Neural cell (in vitro differentiated cells): ENCODE results near the gene GALNT13. TPM values are rescaled to one million over a fixed set of nuclear protein-coding genes. Genes with fewer than 3 reads are reported as not detected.

Source experiments
- H2AFZ ChIP-seq: fragments of 200-600, 300-800 bp; sonication (generic), shearing (Covaris generic); 2 replicates; pipeline ENCODE4 v1.6.0; 2014; ENCODE audit warnings: low read depth, mild to moderate bottlenecking, antibody characterized with exemption, low read length, moderate library complexity
- H3F3A ChIP-seq: fragments of 200-600 bp; shearing (Covaris generic); 2 replicates; pipeline ENCODE4 v1.6.1; 2016; ENCODE audit warnings: mild to moderate bottlenecking, moderate library complexity, mixed read lengths, antibody characterized with exemption, low read length; ENCODE audit not compliant: insufficient read depth, poor library complexity, severe bottlenecking
- H3K27ac ChIP-seq: fragments of 200-600, 300-800 bp; sonication (generic), shearing (Covaris generic); 2 replicates; pipeline ENCODE4 v1.5.1; 2014; ENCODE audit warnings: mild to moderate bottlenecking, low read length, moderate library complexity
- H3K27me3 ChIP-seq: fragments of 300-800, 200-600 bp; sonication (generic), shearing (Covaris generic); 2 replicates; pipeline ENCODE4 v1.6.0; 2014; ENCODE audit warnings: mild to moderate bottlenecking, low read depth, low read length, moderate library complexity; ENCODE audit not compliant: insufficient read depth
- H3K36me3 ChIP-seq: fragments of 300-800, 200-600 bp; sonication (generic), shearing (Covaris generic); 2 replicates; pipeline ENCODE4 v1.5.1; 2014; ENCODE audit warnings: mild to moderate bottlenecking, antibody characterized with exemption, low read length, moderate library complexity; ENCODE audit not compliant: insufficient read depth
- H3K4me2 ChIP-seq: fragments of 300-800, 200-600 bp; sonication (generic), shearing (Covaris generic); 2 replicates; pipeline ENCODE4 v1.6.0; 2014; ENCODE audit warnings: mild to moderate bottlenecking, low read length
- H3K4me3 ChIP-seq: fragments of 300-800, 200-600 bp; sonication (generic), shearing (Covaris generic); 2 replicates; pipeline ENCODE4 v1.5.1; 2014; ENCODE audit warnings: mild to moderate bottlenecking, low read length, moderate library complexity
- H3K79me2 ChIP-seq: fragments of 200-600 bp; shearing (Covaris generic); replicated peaks from 2 replicates; pipeline ENCODE4 v1.6.0; 2014; ENCODE audit warnings: mild to moderate bottlenecking, low read length, moderate library complexity; ENCODE audit not compliant: insufficient read depth
- H3K9ac ChIP-seq: fragments of 300-800, 200-600 bp; sonication (generic), shearing (Covaris generic); 2 replicates; pipeline ENCODE4 v1.6.1; 2016; ENCODE audit warnings: mild to moderate bottlenecking, low read length, mixed read lengths
- H3K9me2 ChIP-seq: fragments of 200-600 bp; shearing (Covaris generic); 2 replicates; pipeline ENCODE4 v1.6.1; 2016; ENCODE audit warnings: mild to moderate bottlenecking, low read length, mixed read lengths; ENCODE audit not compliant: insufficient read depth
- H3K9me3 ChIP-seq: fragments of 200-600, 300-800 bp; sonication (generic), shearing (Covaris generic); 2 replicates; pipeline ENCODE4 v1.6.1; 2016; ENCODE audit warnings: mild to moderate bottlenecking, mixed run types, low read length, moderate library complexity, mixed read lengths
- H4K20me1 ChIP-seq: fragments of 200-600 bp; shearing (Covaris generic); 2 replicates; pipeline ENCODE4 v1.6.1; 2016; ENCODE audit warnings: mild to moderate bottlenecking, mixed run types; ENCODE audit not compliant: insufficient read depth
- EP300 ChIP-seq: fragments of 450-650 bp; conservative IDR thresholded peaks from 2 replicates; pipeline ENCODE4 v1.6.1; 2014; ENCODE audit warnings: antibody characterized with exemption, mild to moderate bottlenecking, moderate library complexity; ENCODE audit not compliant: poor library complexity, severe bottlenecking
- EZH2 ChIP-seq: fragments of 200-600, 300-800 bp; shearing (Covaris generic), sonication (generic); IDR thresholded peaks from 2 replicates; pipeline ENCODE4 v1.6.1; 2014; ENCODE audit warnings: antibody characterized with exemption, low read length, borderline replicate concordance, mild to moderate bottlenecking; ENCODE audit not compliant: insufficient read depth, poor library complexity, severe bottlenecking
- MXI1 ChIP-seq: fragments of 450-650 bp; conservative IDR thresholded peaks from 2 replicates; pipeline ENCODE4 v1.6.1; 2014; ENCODE audit warnings: antibody characterized with exemption, mild to moderate bottlenecking; ENCODE audit not compliant: poor library complexity, severe bottlenecking
- POLR2AphosphoS5 ChIP-seq: IDR thresholded peaks from 2 replicates; pipeline ENCODE4 v1.6.1; 2012
- RAD21 ChIP-seq: fragments of 450-650 bp; conservative IDR thresholded peaks from 2 replicates; pipeline ENCODE4 v1.6.1; 2014; ENCODE audit warnings: antibody characterized with exemption, mild to moderate bottlenecking, moderate library complexity
- REST ChIP-seq: IDR thresholded peaks from 2 replicates; pipeline ENCODE4 v1.6.1; 2012; ENCODE audit warnings: borderline replicate concordance
- SMC3 ChIP-seq: fragments of 450-650 bp; conservative IDR thresholded peaks from 2 replicates; pipeline ENCODE4 v1.6.1; 2014; ENCODE audit warnings: antibody characterized with exemption, mild to moderate bottlenecking, moderate library complexity; ENCODE audit not compliant: poor library complexity
- TAF1 ChIP-seq: IDR thresholded peaks from 2 replicates; pipeline ENCODE4 v1.6.1; 2012; ENCODE audit warnings: low read depth
- polyA plus RNA-seq: library from polyadenylated mRNA; depleted of rRNA; stranded (reverse); fragments of >200 nt; gene quantifications from 2 replicates; pipeline ENCODE4 v1.2.3, GENCODE V29; 2014
- TF ChIP-seq, protein P1 (sequence below): fragments of 450-650 bp; IDR thresholded peaks from 2 replicates; pipeline ENCODE4 v1.5.1; 2014; ENCODE audit warnings: antibody characterized with exemption, mild to moderate bottlenecking, moderate library complexity; ENCODE audit not compliant: poor library complexity, severe bottlenecking

GALNT13 gene
- polyA plus RNA-seq, 1 donor from 2014 or later, result 12.4 TPM

DNA sequence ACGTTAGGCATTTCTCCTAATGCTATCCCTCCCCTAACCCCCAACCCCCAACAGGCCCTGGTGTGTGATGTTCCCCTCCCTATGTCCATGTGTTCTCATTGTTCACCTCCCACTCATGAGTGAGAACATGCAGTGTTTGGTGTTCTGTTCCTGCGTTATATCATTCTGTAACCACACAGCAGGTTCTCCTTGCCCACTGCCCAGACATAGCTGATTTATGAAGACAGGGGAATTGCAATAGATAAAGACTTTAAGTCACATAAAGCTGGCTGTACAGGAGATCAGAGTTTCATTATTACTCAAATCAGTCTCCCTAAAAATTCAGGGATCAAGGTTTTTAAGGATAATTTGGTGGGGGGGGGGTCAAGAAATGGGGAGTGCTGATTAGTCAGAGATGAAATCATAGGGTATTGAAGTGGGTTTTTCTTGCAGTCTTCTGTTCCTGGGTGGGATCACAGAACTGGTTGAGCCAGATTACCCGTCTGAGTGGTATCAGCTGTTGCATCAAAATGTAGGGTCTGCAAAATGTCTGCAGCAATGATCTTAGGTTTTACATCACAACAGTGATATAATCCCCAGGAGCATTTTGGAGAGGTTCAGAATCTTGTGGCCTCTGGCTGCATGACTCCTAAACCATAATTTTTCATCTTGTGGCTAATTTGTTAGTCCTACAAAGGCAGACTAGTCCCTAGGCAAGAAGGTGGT is 434.7 kb downstream of the GALNT13 start:
- Histone ChIP-seq H3K4me2 (no peak overlapping the region), H4K20me1 (no peaks in the 10 kb centered on the region)
- TF ChIP-seq RAD21, result no peak
- no peak for TF ChIP-seq TAF1
- no peak for TF ChIP-seq REST
- TF ChIP-seq, protein P1, sequence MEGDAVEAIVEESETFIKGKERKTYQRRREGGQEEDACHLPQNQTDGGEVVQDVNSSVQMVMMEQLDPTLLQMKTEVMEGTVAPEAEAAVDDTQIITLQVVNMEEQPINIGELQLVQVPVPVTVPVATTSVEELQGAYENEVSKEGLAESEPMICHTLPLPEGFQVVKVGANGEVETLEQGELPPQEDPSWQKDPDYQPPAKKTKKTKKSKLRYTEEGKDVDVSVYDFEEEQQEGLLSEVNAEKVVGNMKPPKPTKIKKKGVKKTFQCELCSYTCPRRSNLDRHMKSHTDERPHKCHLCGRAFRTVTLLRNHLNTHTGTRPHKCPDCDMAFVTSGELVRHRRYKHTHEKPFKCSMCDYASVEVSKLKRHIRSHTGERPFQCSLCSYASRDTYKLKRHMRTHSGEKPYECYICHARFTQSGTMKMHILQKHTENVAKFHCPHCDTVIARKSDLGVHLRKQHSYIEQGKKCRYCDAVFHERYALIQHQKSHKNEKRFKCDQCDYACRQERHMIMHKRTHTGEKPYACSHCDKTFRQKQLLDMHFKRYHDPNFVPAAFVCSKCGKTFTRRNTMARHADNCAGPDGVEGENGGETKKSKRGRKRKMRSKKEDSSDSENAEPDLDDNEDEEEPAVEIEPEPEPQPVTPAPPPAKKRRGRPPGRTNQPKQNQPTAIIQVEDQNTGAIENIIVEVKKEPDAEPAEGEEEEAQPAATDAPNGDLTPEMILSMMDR, result no peak
- no peak for TF ChIP-seq MXI1
- no peak for TF ChIP-seq SMC3
- no peak for TF ChIP-seq EP300
- TF ChIP-seq EZH2, result no peak
- TF ChIP-seq POLR2AphosphoS5, result no peak

GRCh38 chr2:154307007-154307406 is 435.3 kb downstream of the GALNT13 start:
- TF ChIP-seq POLR2AphosphoS5 (no peak), RAD21 (no peak), MXI1 (no peak), EP300 (no peak)
- TF ChIP-seq, protein P1, result no peak
- Histone ChIP-seq H3K36me3 (no peaks in the 10 kb centered on the region), H3F3A (no peaks in the 10 kb centered on the region), H3K27me3 (no peaks in the 10 kb centered on the region), H2AFZ (no peak overlapping the region), H3K9me2 (no peaks in the 10 kb centered on the region), H3K27ac (no peak overlapping the region), H3K4me3 (no peak overlapping the region), H3K9ac (no peak overlapping the region), H3K4me2 (no peak overlapping the region), H4K20me1 (no peaks in the 10 kb centered on the region), H3K9me3 (no peaks in the 10 kb centered on the region), H3K79me2 (no peaks in the 10 kb centered on the region)

More for the DNA sequence above, 434.7 kb downstream of the GALNT13 start:
- Histone ChIP-seq H3K27me3 (no peaks in the 10 kb centered on the region), H3K79me2 (no peaks in the 10 kb centered on the region), H3K9me3 (no peaks in the 10 kb centered on the region), H3K36me3 (no peaks in the 10 kb centered on the region), H3K4me3 (no peak overlapping the region), H3K9ac (no peak overlapping the region), H2AFZ (no peak overlapping the region), H3K9me2 (no peaks in the 10 kb centered on the region), H3K27ac (no peak overlapping the region), H3F3A (no peaks in the 10 kb centered on the region)
